Measurements from ENCODE around the gene KIF1B. TPM values are rescaled to one million over a fixed set of nuclear protein-coding genes. Genes with fewer than 3 reads are reported as not detected.

KIF1B gene
- total and polyA plus RNA-seq, 2 donors from 2014 or later: 8.0 to 46.4 TPM

GRCh38 chr1:10229903-10230302, 19.5 kb downstream of the KIF1B start:
- Histone ChIP-seq H3K9me3 (ENCODE audit: control insufficient read depth in 2 of 3, insufficient read depth in 1 of 3, low read length in 3 of 3) (no peaks in the 10 kb centered on the region), H3K27ac (ENCODE audit: low read depth in 2 of 2, low read length in 2 of 2) (no peak overlapping the region), H3K4me3 (ENCODE audit: low read length in 3 of 3) (no peak overlapping the region), H3K4me1 (ENCODE audit: control insufficient read depth in 2 of 3, insufficient read depth in 2 of 3, low read depth in 1 of 3, low read length in 3 of 3) (peaks cover 0 to 3% (median 3%) of the 10 kb centered on the region in 3 donors), H3K9ac (ENCODE audit: low read length in 3 of 3) (no peak overlapping the region), H3K36me3 (ENCODE audit: control insufficient read depth in 2 of 3, insufficient read depth in 3 of 3, low read length in 3 of 3) (no peaks in the 10 kb centered on the region), H3K27me3 (ENCODE audit: control insufficient read depth, insufficient read depth, low read length) (no peaks in the 10 kb centered on the region)
- FAIRE-seq: no peak
- intact Hi-C loops (cut with DNase I): no loop called here
- DNase-seq: no peak
- TF ChIP-seq CTCF (IDR thresholded peaks at IDR 0.05; ENCODE audit: borderline replicate concordance, extremely low read depth, insufficient read depth): no peak

- Histone ChIP-seq H3K27ac (ENCODE audit: low read depth in 2 of 2, low read length in 2 of 2) (no peak overlapping the region), H3K9me3 (ENCODE audit: control insufficient read depth in 2 of 3, insufficient read depth in 1 of 3, low read length in 3 of 3) (no peaks in the 10 kb centered on the region), H3K36me3 (ENCODE audit: control insufficient read depth in 2 of 3, insufficient read depth in 3 of 3, low read length in 3 of 3) (peaks cover 0 to 3% (median 0%) of the 10 kb centered on the region in 3 donors), H3K27me3 (ENCODE audit: control insufficient read depth, insufficient read depth, low read length) (no peaks in the 10 kb centered on the region), H3K9ac (ENCODE audit: low read length in 3 of 3) (no peak overlapping the region), H3K4me1 (ENCODE audit: control insufficient read depth in 2 of 3, insufficient read depth in 2 of 3, low read depth in 1 of 3, low read length in 3 of 3) (no peaks in the 10 kb centered on the region), H3K4me3 (ENCODE audit: low read length in 3 of 3) (no peak overlapping the region)
- FAIRE-seq: no peak
- intact Hi-C loops (cut with DNase I): no loop called here
- DNase-seq: no peak
- no peak for TF ChIP-seq CTCF (IDR thresholded peaks at IDR 0.05; ENCODE audit: borderline replicate concordance, extremely low read depth, insufficient read depth)
Observed at GRCh38 chr1:10232163-10232562, 21.8 kb downstream of the KIF1B start.

GRCh38 chr1:10236405-10237156, 26.2 kb downstream of the KIF1B start:
- DNase-seq (no peak), FAIRE-seq (no peak)
- H3K4me1 ChIP-seq (ENCODE audit: control insufficient read depth in 2 of 3, insufficient read depth in 2 of 3, low read depth in 1 of 3, low read length in 3 of 3): no peaks in the 10 kb centered on the region
- H3K27ac ChIP-seq (ENCODE audit: low read depth in 2 of 2, low read length in 2 of 2): no peak overlapping the region
- H3K4me3 ChIP-seq (ENCODE audit: low read length in 3 of 3): no peak overlapping the region
- intact Hi-C loops (cut with DNase I): no loop called here
- no peaks in the 10 kb centered on the region for H3K27me3 ChIP-seq (ENCODE audit: control insufficient read depth, insufficient read depth, low read length)
- no peaks in the 10 kb centered on the region for H3K9me3 ChIP-seq (ENCODE audit: control insufficient read depth in 2 of 3, insufficient read depth in 1 of 3, low read length in 3 of 3)
- TF ChIP-seq CTCF (IDR thresholded peaks at IDR 0.05; ENCODE audit: borderline replicate concordance, extremely low read depth, insufficient read depth): no peak
- H3K9ac ChIP-seq (ENCODE audit: low read length in 3 of 3): no peak overlapping the region
- H3K36me3 ChIP-seq (ENCODE audit: control insufficient read depth in 2 of 3, insufficient read depth in 3 of 3, low read length in 3 of 3): peaks cover 0 to 3% (median 0%) of the 10 kb centered on the region in 3 donors
